Measurements from ENCODE around the gene RRP15. TPM values are rescaled to one million over a fixed set of nuclear protein-coding genes. Genes with fewer than 3 reads are reported as not detected.

RRP15 gene
- total RNA-seq, 1 donor from 2014 or later: 18.7 TPM

- no peak for DNase-seq
- no peak for TF ChIP-seq CTCF (IDR thresholded peaks at IDR 0.05)
- Histone ChIP-seq H3K4me1 (peaks cover 44% of the 10 kb centered on the region), H3K27me3 (ENCODE audit: low read depth) (no peaks in the 10 kb centered on the region), H3K9me3 (no peaks in the 10 kb centered on the region), H3K27ac (no peak overlapping the region), H3K36me3 (no peaks in the 10 kb centered on the region), H3K4me3 (no peak overlapping the region)
- intact Hi-C loops (cut with DNase I): no loop called here
- ATAC-seq: no peak
These were observed 87.0 kb downstream of the RRP15 start for GRCh38 chr1:218371927-218372672.

GRCh38 chr1:218374401-218375353, 89.6 kb downstream of the RRP15 start:
- Histone ChIP-seq H3K9me3 (no peaks in the 10 kb centered on the region), H3K4me3 (no peak overlapping the region), H3K36me3 (no peaks in the 10 kb centered on the region), H3K4me1 (peaks cover 49% of the 10 kb centered on the region), H3K27me3 (ENCODE audit: low read depth) (no peaks in the 10 kb centered on the region), H3K27ac (peak overlapping the region; percentile 41)
- intact Hi-C loops (cut with DNase I): no loop called here
- no peak for DNase-seq
- ATAC-seq: no peak
- no peak for TF ChIP-seq CTCF (IDR thresholded peaks at IDR 0.05)

GRCh38 chr1:218376722-218377121, 91.6 kb downstream of the RRP15 start:
- H3K36me3 ChIP-seq: no peaks in the 10 kb centered on the region
- TF ChIP-seq CTCF (IDR thresholded peaks at IDR 0.05): no peak
- H3K4me3 ChIP-seq: no peak overlapping the region
- ATAC-seq (no peak), DNase-seq (no peak)
- no peak overlapping the region for H3K27ac ChIP-seq
- intact Hi-C loops (cut with DNase I): no loop called here
- no peaks in the 10 kb centered on the region for H3K27me3 ChIP-seq (ENCODE audit: low read depth)
- H3K9me3 ChIP-seq: no peaks in the 10 kb centered on the region
- peaks cover 51% of the 10 kb centered on the region for H3K4me1 ChIP-seq

GRCh38 chr1:218377143-218377660, 92.1 kb downstream of the RRP15 start:
- H3K36me3 ChIP-seq: no peaks in the 10 kb centered on the region
- no peak for DNase-seq
- H3K27ac ChIP-seq: no peak overlapping the region
- peaks cover 47% of the 10 kb centered on the region for H3K4me1 ChIP-seq
- ATAC-seq: peak; percentile 17 to 40
- H3K4me3 ChIP-seq: no peak overlapping the region
- no peaks in the 10 kb centered on the region for H3K9me3 ChIP-seq
- intact Hi-C loops (cut with DNase I): no loop called here
- H3K27me3 ChIP-seq (ENCODE audit: low read depth): no peaks in the 10 kb centered on the region
- TF ChIP-seq CTCF (IDR thresholded peaks at IDR 0.05): no peak

- ATAC-seq: peak; percentile 86 to 94
- intact Hi-C loops (cut with DNase I): no loop called here
- H3K27ac ChIP-seq: peak overlapping the region; percentile 34
- peaks cover 21% of the 10 kb centered on the region for H3K4me1 ChIP-seq
- H3K9me3 ChIP-seq: no peaks in the 10 kb centered on the region
- H3K36me3 ChIP-seq: no peaks in the 10 kb centered on the region
- no peaks in the 10 kb centered on the region for H3K27me3 ChIP-seq (ENCODE audit: low read depth)
- no peak for TF ChIP-seq CTCF (IDR thresholded peaks at IDR 0.05)
- no peak overlapping the region for H3K4me3 ChIP-seq
- peak; percentile 59 for DNase-seq
These were observed 95.3 kb downstream of the RRP15 start for GRCh38 chr1:218380125-218380977.
